Activated T-cell treated with anti-CD3 and anti-CD28 coated beads, Interleukin-2, amount 50 U/mL, for 4 hours (primary cell): ENCODE measurements around the gene CIDEB. TPM values are rescaled to one million over a fixed set of nuclear protein-coding genes. Genes with fewer than 3 reads are reported as not detected.

ENCODE experiments used
- ATAC-seq, 2 donors: fragments of 200-7000 bp; cut with Tn5 transposase; one replicate each; pipeline ENCODE4 v1.10.0; 2021
- DNase-seq: peaks from one replicate; pipeline ENCODE4 v3.0.0-alpha.2; 2020
- H3K27me3 Mint-ChIP-seq: one replicate; pipeline ENCODE4 v1.8.0; 2021; ENCODE audit warnings: low read depth, mixed read lengths
- H3K36me3 Mint-ChIP-seq: one replicate; pipeline ENCODE4 v1.8.0; 2022; ENCODE audit warnings: mixed read lengths; ENCODE audit not compliant: insufficient read depth
- H3K4me1 Mint-ChIP-seq: one replicate; pipeline ENCODE4 v1.8.0; 2021; ENCODE audit warnings: low read depth, mixed read lengths
- H3K4me3 Mint-ChIP-seq: one replicate; pipeline ENCODE4 v1.8.0; 2021; ENCODE audit warnings: mild to moderate bottlenecking, moderate library complexity, mixed read lengths
- H3K9me3 Mint-ChIP-seq: one replicate; pipeline ENCODE4 v1.8.0; 2021; ENCODE audit warnings: mixed read lengths
- total RNA-seq, 3 donors: library from RNA; stranded (reverse); gene quantifications; one replicate each; pipeline ENCODE4 v1.2.1, GENCODE V29; 2021

The CIDEB gene
- total RNA-seq, 3 donors from 2014 or later = 6.5 to 7.3 (median 7.2) TPM

GRCh38 chr14:24267516-24267915 is 40.3 kb downstream of the CIDEB start:
- DNase-seq (no peak), ATAC-seq (no peak)
- Mint-ChIP-seq H3K9me3 (no peaks in the 10 kb centered on the region), H3K4me3 (no peak overlapping the region), H3K27me3 (no peaks in the 10 kb centered on the region), H3K4me1 (peaks cover 14% of the 10 kb centered on the region), H3K36me3 (peaks cover 15% of the 10 kb centered on the region)

- DNase-seq = no peak
- H3K27me3 Mint-ChIP-seq = no peaks in the 10 kb centered on the region
- no peaks in the 10 kb centered on the region for H3K9me3 Mint-ChIP-seq
- H3K4me3 Mint-ChIP-seq = no peak overlapping the region
- H3K36me3 Mint-ChIP-seq = peaks cover 19% of the 10 kb centered on the region
- no peak for ATAC-seq
- H3K4me1 Mint-ChIP-seq = peaks cover 5% of the 10 kb centered on the region
These were observed 41.2 kb downstream of the CIDEB start for GRCh38 chr14:24266344-24267244.

GRCh38 chr14:24264298-24264697 is 43.5 kb downstream of the CIDEB start:
- no peaks in the 10 kb centered on the region for H3K9me3 Mint-ChIP-seq
- no peaks in the 10 kb centered on the region for H3K27me3 Mint-ChIP-seq
- H3K4me1 Mint-ChIP-seq = no peaks in the 10 kb centered on the region
- no peak overlapping the region for H3K4me3 Mint-ChIP-seq
- peaks cover 21% of the 10 kb centered on the region for H3K36me3 Mint-ChIP-seq
- ATAC-seq = no peak
- no peak for DNase-seq

GRCh38 chr14:24263848-24264247 is 43.9 kb downstream of the CIDEB start:
- no peak for ATAC-seq
- Mint-ChIP-seq H3K36me3 (peaks cover 21% of the 10 kb centered on the region), H3K9me3 (no peaks in the 10 kb centered on the region), H3K4me1 (no peaks in the 10 kb centered on the region), H3K4me3 (no peak overlapping the region), H3K27me3 (no peaks in the 10 kb centered on the region)
- DNase-seq = no peak

- no peak within 1 kb of the TSS for H3K4me3 Mint-ChIP-seq
- no peak for DNase-seq
- no peaks in the 10 kb centered on the region for H3K4me1 Mint-ChIP-seq
- H3K9me3 Mint-ChIP-seq = no peaks in the 10 kb centered on the region
- ATAC-seq = no peak
- peaks cover 17% of the 10 kb centered on the region for H3K36me3 Mint-ChIP-seq
- H3K27me3 Mint-ChIP-seq = no peaks in the 10 kb centered on the region
These were observed 44.7 kb downstream of the CIDEB start, which contains the start of gene TGM1 for GRCh38 chr14:24262821-24263733. TGM1 (minus strand) TSS chr14:24263177; CDS start chr14:24262352, 825 bp downstream.

- DNase-seq (no peak), ATAC-seq (no peak)
- Mint-ChIP-seq H3K9me3 (no peaks in the 10 kb centered on the region), H3K36me3 (peaks cover 13% of the 10 kb centered on the region), H3K4me1 (no peaks in the 10 kb centered on the region), H3K27me3 (no peaks in the 10 kb centered on the region), H3K4me3 (no peak overlapping the region)
These were observed 45.8 kb downstream of the CIDEB start for GRCh38 chr14:24261969-24262327.

GRCh38 chr14:24261256-24261968 is 46.4 kb downstream of the CIDEB start:
- H3K27me3 Mint-ChIP-seq = no peaks in the 10 kb centered on the region
- no peaks in the 10 kb centered on the region for H3K9me3 Mint-ChIP-seq
- H3K4me3 Mint-ChIP-seq = no peak overlapping the region
- no peaks in the 10 kb centered on the region for H3K4me1 Mint-ChIP-seq
- H3K36me3 Mint-ChIP-seq = peaks cover 8% of the 10 kb centered on the region
- no peak for DNase-seq
- no peak for ATAC-seq

GRCh38 chr14:24260780-24261157 is 47.0 kb downstream of the CIDEB start:
- H3K4me3 Mint-ChIP-seq = no peak overlapping the region

GRCh38 chr14:24260026-24260779 is 47.6 kb downstream of the CIDEB start:
- ATAC-seq (no peak), DNase-seq (no peak)
- Mint-ChIP-seq H3K27me3 (no peaks in the 10 kb centered on the region), H3K4me3 (no peak overlapping the region), H3K9me3 (no peaks in the 10 kb centered on the region), H3K4me1 (no peaks in the 10 kb centered on the region), H3K36me3 (peaks cover 10% of the 10 kb centered on the region)

More at GRCh38 chr14:24260780-24261157, 47.0 kb downstream of the CIDEB start:
- no peak for ATAC-seq
- no peaks in the 10 kb centered on the region for H3K27me3 Mint-ChIP-seq
- H3K9me3 Mint-ChIP-seq = no peaks in the 10 kb centered on the region
- H3K4me1 Mint-ChIP-seq = no peaks in the 10 kb centered on the region
- DNase-seq = no peak
- H3K36me3 Mint-ChIP-seq = peaks cover 7% of the 10 kb centered on the region

- DNase-seq = no peak
- no peaks in the 10 kb centered on the region for H3K4me1 Mint-ChIP-seq
- H3K4me3 Mint-ChIP-seq = no peak overlapping the region
- H3K9me3 Mint-ChIP-seq = no peaks in the 10 kb centered on the region
- H3K27me3 Mint-ChIP-seq = no peaks in the 10 kb centered on the region
- peaks cover 12% of the 10 kb centered on the region for H3K36me3 Mint-ChIP-seq
- ATAC-seq = no peak
These were observed 48.3 kb downstream of the CIDEB start for GRCh38 chr14:24259282-24260025.

- Mint-ChIP-seq H3K27me3 (no peaks in the 10 kb centered on the region), H3K4me1 (no peaks in the 10 kb centered on the region)
- ATAC-seq = no peak
These were observed 49.1 kb downstream of the CIDEB start for GRCh38 chr14:24258548-24259265.

GRCh38 chr14:24258119-24258518 is 49.7 kb downstream of the CIDEB start:
- DNase-seq (no peak), ATAC-seq (no peak)
- Mint-ChIP-seq H3K36me3 (peaks cover 19% of the 10 kb centered on the region), H3K27me3 (no peaks in the 10 kb centered on the region), H3K9me3 (no peaks in the 10 kb centered on the region), H3K4me1 (no peaks in the 10 kb centered on the region), H3K4me3 (no peak overlapping the region)

More at GRCh38 chr14:24258548-24259265, 49.1 kb downstream of the CIDEB start:
- Mint-ChIP-seq H3K9me3 (no peaks in the 10 kb centered on the region), H3K36me3 (peaks cover 18% of the 10 kb centered on the region), H3K4me3 (no peak overlapping the region)
- DNase-seq = no peak
